ENCODE data around the gene FRMPD2.

DNA sequence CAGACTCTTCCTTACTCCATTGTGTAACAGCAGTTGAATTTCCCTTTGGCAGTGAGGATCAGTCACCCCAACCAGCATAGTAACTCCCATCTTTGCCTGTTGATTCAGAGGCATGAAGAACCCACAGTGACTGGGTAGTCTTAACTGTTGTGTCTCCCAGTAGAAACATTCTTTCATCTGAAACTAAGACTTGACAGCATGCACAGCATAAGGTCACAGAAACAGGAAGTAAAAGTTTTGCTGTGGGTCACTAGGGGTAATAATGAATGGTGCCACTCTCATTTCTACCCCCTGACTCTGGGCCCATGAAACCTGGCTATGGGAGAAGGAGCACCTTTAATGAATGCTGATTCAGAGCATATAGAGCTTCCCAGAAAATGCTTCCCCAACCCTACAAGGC is 8.3 kb upstream of the FRMPD2 start:
- TF ChIP-seq CTCF (IDR thresholded peaks at IDR 0.05; ENCODE audit: low read length), result no peak
- TF ChIP-seq EZH2 (IDR thresholded peaks at IDR 0.05; ENCODE audit: borderline replicate concordance, low read length), result no peak
